ENCODE results near the gene PREPL. TPM values are rescaled to one million over a fixed set of nuclear protein-coding genes. Genes with fewer than 3 reads are reported as not detected.

The PREPL gene
- total and polyA plus RNA-seq, 2 of the 13 experiments (the other 11 are each of a cell fraction or from before 2014, with no cell fraction given): 19.7 to 34.3 TPM

GRCh38 chr2:44351676-44352075 is 9.6 kb downstream of the PREPL start:
- FAIRE-seq (no peak), ATAC-seq (no peak), DNase-seq (ENCODE audit: low spot score) (no peak)
- H2AFZ ChIP-seq (ENCODE audit: low read length): no peak overlapping the region
- in situ Hi-C loops (cut with HindIII; ENCODE audit: extremely low pct_ligation_motif_present, low pct_unique_long_range_greater_than_20kb): no loop called here
- no peaks in the 10 kb centered on the region for H3K9me3 ChIP-seq (ENCODE audit: low read length)
- no peaks in the 10 kb centered on the region for H3K36me3 ChIP-seq (replicated peaks in 1 of 2; ENCODE audit: control insufficient read depth in 1 of 2, insufficient read depth in 2 of 2, low read length in 2 of 2)
- no peak overlapping the region for H3K4me3 ChIP-seq (replicated peaks in 1 of 3; ENCODE audit: insufficient read depth in 1 of 3, low read depth in 2 of 3, low read length in 3 of 3)
- TF ChIP-seq KDM5B (CRISPR knock-in tag; IDR thresholded peaks at IDR 0.05; ENCODE audit: borderline replicate concordance): no peak
- TF ChIP-seq ETV6 (CRISPR knock-in tag; conservative IDR thresholded peaks at IDR 0.05): no peak
- no peak for TF ChIP-seq ZNF883 (CRISPR knock-in tag; IDR thresholded peaks at IDR 0.05; ENCODE audit: not compliant biosample characterization)
- TF ChIP-seq ZNF713 (CRISPR knock-in tag; IDR thresholded peaks at IDR 0.05): no peak
- TF ChIP-seq MXI1 (IDR thresholded peaks at IDR 0.05; ENCODE audit: borderline replicate concordance, low read depth, low read length): no peak
- no peak for TF ChIP-seq PTBP1 (IDR thresholded peaks at IDR 0.05; ENCODE audit: low read depth, low read length, poor library complexity, severe bottlenecking)
- TF ChIP-seq, protein P1, sequence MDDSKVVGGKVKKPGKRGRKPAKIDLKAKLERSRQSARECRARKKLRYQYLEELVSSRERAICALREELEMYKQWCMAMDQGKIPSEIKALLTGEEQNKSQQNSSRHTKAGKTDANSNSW (CRISPR knock-in tag; IDR thresholded peaks at IDR 0.05; ENCODE audit: borderline replicate concordance): no peak
- TF ChIP-seq NFKB2 (CRISPR knock-in tag; IDR thresholded peaks at IDR 0.05; ENCODE audit: borderline replicate concordance): no peak
- no peak for TF ChIP-seq ZNF816 (CRISPR knock-in tag; IDR thresholded peaks at IDR 0.05; ENCODE audit: borderline replicate concordance)
- no peak for TF ChIP-seq POGZ (CRISPR knock-in tag; IDR thresholded peaks at IDR 0.05)
- TF ChIP-seq ZNF878 (CRISPR knock-in tag; IDR thresholded peaks at IDR 0.05): no peak
- no peak for TF ChIP-seq ZNF75D (CRISPR knock-in tag; IDR thresholded peaks at IDR 0.05; ENCODE audit: borderline replicate concordance)
- no peak for TF ChIP-seq ZNF569 (CRISPR knock-in tag; IDR thresholded peaks at IDR 0.05; ENCODE audit: borderline replicate concordance)
- no peak for TF ChIP-seq ZBTB20 (CRISPR knock-in tag; IDR thresholded peaks at IDR 0.05; ENCODE audit: borderline replicate concordance, low read depth)
- no peak for TF ChIP-seq PHF21A (CRISPR knock-in tag; IDR thresholded peaks at IDR 0.05)
- TF ChIP-seq ZNF234 (CRISPR knock-in tag; conservative IDR thresholded peaks at IDR 0.05): no peak
- no peak for TF ChIP-seq GABPB1 (CRISPR knock-in tag; IDR thresholded peaks at IDR 0.05)
- CTCF ChIA-PET (ENCODE audit: low intra/inter-chr PET ratio, low total read pairs): no interaction called here
- H3K4me2 ChIP-seq (ENCODE audit: low read depth, low read length): no peak overlapping the region
- H3K9ac ChIP-seq (ENCODE audit: insufficient read depth, low read depth, low read length): no peak overlapping the region
- H3K27ac ChIP-seq (ENCODE audit: extremely low read length, insufficient read depth, low read length): no peak overlapping the region
- H3K4me1 ChIP-seq (ENCODE audit: insufficient read depth, low read length): peaks cover 6% of the 10 kb centered on the region; the same call in 1 of the 2 replicates
- H3K79me2 ChIP-seq (ENCODE audit: insufficient read depth, low read length): no peaks in the 10 kb centered on the region
- POLR2A ChIA-PET: interaction anchor here (3.9 kb wide), 1 partner anchor 9 kb away, joined by 21 read pairs; the partner anchor contains the start of genes CAMKMT and PREPL
- H3K27me3 ChIP-seq (ENCODE audit: control insufficient read depth in 1 of 2, insufficient read depth in 2 of 2, low read length in 2 of 2): no peaks in the 10 kb centered on the region
- BruUV-seq (replicated peaks): TSS peak; percentile 22
- 97% methylated on average over 2 of the region's 2 CpGs for WGBS (ENCODE audit: low lambda C conversion rate)
- H4K20me1 ChIP-seq (ENCODE audit: insufficient read depth, low read length): no peaks in the 10 kb centered on the region
- intact Hi-C loops (cut with micrococcal nuclease; ENCODE audit: unreplicated experiment): no loop called here
